ENCODE measurements around the gene USP25. TPM values are rescaled to one million over a fixed set of nuclear protein-coding genes. Genes with fewer than 3 reads are reported as not detected.

USP25 gene
- total RNA-seq, 1 experiment from 2014 or later: 33.6 TPM

DNA sequence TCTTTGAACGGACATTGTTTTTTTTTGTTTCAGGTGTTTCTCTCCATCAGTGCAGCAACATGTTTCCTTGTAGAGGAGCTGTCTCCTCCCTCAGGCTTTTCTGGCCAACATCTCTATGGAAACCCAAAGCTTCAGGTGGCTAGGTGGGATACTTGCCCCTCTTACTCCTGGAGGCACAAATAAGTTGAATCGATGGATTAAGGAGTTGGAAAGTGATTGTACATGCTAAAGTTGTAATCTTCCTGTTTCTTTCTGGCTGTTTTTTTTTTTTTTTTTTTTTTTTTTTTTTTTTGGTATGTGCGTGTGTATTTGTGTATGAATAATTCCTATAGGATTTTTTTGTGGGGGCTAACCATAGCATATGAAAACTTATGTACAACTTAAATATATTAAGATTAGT, 10.6 kb downstream of the USP25 start:
- ChIA-PET RAD21 (ENCODE audit: low non-redundant PET in 1 of 2, low total read pairs in 2 of 2, uncharacterized antibody in 2 of 2, unreplicated experiment in 2 of 2) (no interaction called here), POLR2A (no interaction called here), CTCF (no interaction called here)
- TF ChIP-seq RAD21 (IDR thresholded peaks at IDR 0.05; ENCODE audit: low read depth) (no peak), YY1 (IDR thresholded peaks at IDR 0.05; ENCODE audit: extremely low read depth, insufficient replicate concordance, low read depth, low read length) (no peak), SRF (IDR thresholded peaks at IDR 0.05; ENCODE audit: low read depth) (no peak)
- ATAC-seq (no peak), DNase-seq (ENCODE audit: low read depth, low spot score) (no peak)
- BruUV-seq (replicated peaks): no TSS peak
- Histone ChIP-seq H2AFZ (ENCODE audit: low read depth, low read length, poor library complexity, severe bottlenecking) (no peak overlapping the region), H3K9me3 (ENCODE audit: control insufficient read depth in 1 of 2, insufficient read depth in 1 of 2, low read depth in 1 of 2, low read length in 2 of 2) (no peaks in the 10 kb centered on the region), H3K4me2 (ENCODE audit: low read length) (no peak overlapping the region), H4K20me1 (ENCODE audit: insufficient read depth) (0 out of 2 replicates have a peak, but pooled peaks cover 4% of the 10 kb centered on the region), H3K4me3 (replicated peaks in 1 of 2; ENCODE audit: low read depth in 1 of 2, low read length in 2 of 2) (no peak overlapping the region), H3K79me2 (ENCODE audit: insufficient read depth, low read length) (peaks cover 98% of the 10 kb centered on the region), H3K4me1 (ENCODE audit: control insufficient read depth in 1 of 2, insufficient read depth in 2 of 2, low read length in 2 of 2) (peaks cover 0 to 3% of the 10 kb centered on the region in 2 experiments; a peak in 1 of 4 replicates), H3K9me2 (ENCODE audit: insufficient read depth) (no peaks in the 10 kb centered on the region), H3K27ac (ENCODE audit: low read depth, low read length) (no peak overlapping the region), H3K9ac (ENCODE audit: low read length) (no peak overlapping the region), H3K36me3 (ENCODE audit: control insufficient read depth in 1 of 2, insufficient read depth in 2 of 2, low read length in 2 of 2) (no peaks in the 10 kb centered on the region), H3K27me3 (ENCODE audit: insufficient read depth, low read length) (no peaks in the 10 kb centered on the region)
- intact Hi-C loops (cut with micrococcal nuclease): no loop called here

DNA sequence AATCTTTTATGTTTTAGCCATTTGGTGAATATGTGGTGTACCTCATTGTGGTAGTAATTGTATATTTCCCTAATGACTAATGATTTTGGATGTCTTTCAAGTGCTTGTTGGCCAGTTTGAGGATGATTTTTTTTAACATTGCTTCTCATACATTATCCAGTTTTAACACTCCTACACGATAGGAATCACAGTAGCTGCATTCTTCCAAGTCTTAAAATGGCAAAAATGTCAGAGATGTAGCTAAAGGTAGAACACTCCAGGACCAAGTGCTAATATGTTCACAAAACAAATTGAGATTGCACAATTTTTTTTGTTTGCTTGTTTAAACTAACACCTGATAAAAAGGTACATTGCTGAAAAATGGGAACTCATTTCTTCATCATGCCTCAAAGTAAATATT, 11.7 kb downstream of the USP25 start:
- intact Hi-C loops (cut with micrococcal nuclease): no loop called here
- no peak for DNase-seq (ENCODE audit: low read depth, low spot score)

More for the DNA sequence above, 11.7 kb downstream of the USP25 start:
- Histone ChIP-seq H3K9ac (ENCODE audit: low read length) (no peak overlapping the region), H3K36me3 (ENCODE audit: control insufficient read depth in 1 of 2, insufficient read depth in 2 of 2, low read length in 2 of 2) (no peaks in the 10 kb centered on the region), H3K79me2 (ENCODE audit: insufficient read depth, low read length) (peaks cover 97% of the 10 kb centered on the region), H3K9me3 (ENCODE audit: control insufficient read depth in 1 of 2, insufficient read depth in 1 of 2, low read depth in 1 of 2, low read length in 2 of 2) (no peaks in the 10 kb centered on the region), H3K4me2 (ENCODE audit: low read length) (no peak overlapping the region), H3K9me2 (ENCODE audit: insufficient read depth) (no peaks in the 10 kb centered on the region), H4K20me1 (ENCODE audit: insufficient read depth) (0 out of 2 replicates have a peak, but pooled peaks cover 4% of the 10 kb centered on the region), H3K4me3 (replicated peaks in 1 of 2; ENCODE audit: low read depth in 1 of 2, low read length in 2 of 2) (no peak overlapping the region), H3K4me1 (ENCODE audit: control insufficient read depth in 1 of 2, insufficient read depth in 2 of 2, low read length in 2 of 2) (no peaks in the 10 kb centered on the region), H3K27me3 (ENCODE audit: insufficient read depth, low read length) (no peaks in the 10 kb centered on the region), H2AFZ (ENCODE audit: low read depth, low read length, poor library complexity, severe bottlenecking) (no peak overlapping the region), H3K27ac (ENCODE audit: low read depth, low read length) (no peak overlapping the region)
- ChIA-PET RAD21 (ENCODE audit: low non-redundant PET in 1 of 2, low total read pairs in 2 of 2, uncharacterized antibody in 2 of 2, unreplicated experiment in 2 of 2) (no interaction called here), POLR2A (no interaction called here), CTCF (no interaction called here)
- no TSS peak for BruUV-seq (replicated peaks)
- TF ChIP-seq RAD21 (IDR thresholded peaks at IDR 0.05; ENCODE audit: low read depth) (no peak), ATF3 (IDR thresholded peaks at IDR 0.05) (no peak), MAX (IDR thresholded peaks at IDR 0.05) (no peak), CBX3 (IDR thresholded peaks at IDR 0.05; ENCODE audit: low read depth) (no peak), ZNF274 (IDR thresholded peaks at IDR 0.05; ENCODE audit: low read depth, low read length) (no peak), JUND (IDR thresholded peaks at IDR 0.05) (no peak), POLR2A (IDR thresholded peaks at IDR 0.05; ENCODE audit: borderline replicate concordance, extremely low read depth, insufficient read depth, insufficient read length) (no peak), SRF (IDR thresholded peaks at IDR 0.05; ENCODE audit: low read depth) (no peak), CEBPB (IDR thresholded peaks at IDR 0.05; ENCODE audit: low read depth) (no peak), POLR2AphosphoS5 (IDR thresholded peaks at IDR 0.05; ENCODE audit: low read depth, low read length) (no peak), YY1 (IDR thresholded peaks at IDR 0.05; ENCODE audit: extremely low read depth, insufficient replicate concordance, low read depth, low read length) (no peak), SIN3A (IDR thresholded peaks at IDR 0.05; ENCODE audit: low read depth) (no peak), SP1 (IDR thresholded peaks at IDR 0.05; ENCODE audit: low read depth) (no peak), ELF1 (IDR thresholded peaks at IDR 0.05; ENCODE audit: borderline replicate concordance, low read depth) (no peak)
- TF ChIP-seq, protein P1, sequence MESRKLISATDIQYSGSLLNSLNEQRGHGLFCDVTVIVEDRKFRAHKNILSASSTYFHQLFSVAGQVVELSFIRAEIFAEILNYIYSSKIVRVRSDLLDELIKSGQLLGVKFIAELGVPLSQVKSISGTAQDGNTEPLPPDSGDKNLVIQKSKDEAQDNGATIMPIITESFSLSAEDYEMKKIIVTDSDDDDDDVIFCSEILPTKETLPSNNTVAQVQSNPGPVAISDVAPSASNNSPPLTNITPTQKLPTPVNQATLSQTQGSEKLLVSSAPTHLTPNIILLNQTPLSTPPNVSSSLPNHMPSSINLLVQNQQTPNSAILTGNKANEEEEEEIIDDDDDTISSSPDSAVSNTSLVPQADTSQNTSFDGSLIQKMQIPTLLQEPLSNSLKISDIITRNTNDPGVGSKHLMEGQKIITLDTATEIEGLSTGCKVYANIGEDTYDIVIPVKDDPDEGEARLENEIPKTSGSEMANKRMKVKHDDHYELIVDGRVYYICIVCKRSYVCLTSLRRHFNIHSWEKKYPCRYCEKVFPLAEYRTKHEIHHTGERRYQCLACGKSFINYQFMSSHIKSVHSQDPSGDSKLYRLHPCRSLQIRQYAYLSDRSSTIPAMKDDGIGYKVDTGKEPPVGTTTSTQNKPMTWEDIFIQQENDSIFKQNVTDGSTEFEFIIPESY (IDR thresholded peaks at IDR 0.05; ENCODE audit: extremely low read depth, insufficient replicate concordance, low read length): no peak
- TF ChIP-seq, protein P2, sequence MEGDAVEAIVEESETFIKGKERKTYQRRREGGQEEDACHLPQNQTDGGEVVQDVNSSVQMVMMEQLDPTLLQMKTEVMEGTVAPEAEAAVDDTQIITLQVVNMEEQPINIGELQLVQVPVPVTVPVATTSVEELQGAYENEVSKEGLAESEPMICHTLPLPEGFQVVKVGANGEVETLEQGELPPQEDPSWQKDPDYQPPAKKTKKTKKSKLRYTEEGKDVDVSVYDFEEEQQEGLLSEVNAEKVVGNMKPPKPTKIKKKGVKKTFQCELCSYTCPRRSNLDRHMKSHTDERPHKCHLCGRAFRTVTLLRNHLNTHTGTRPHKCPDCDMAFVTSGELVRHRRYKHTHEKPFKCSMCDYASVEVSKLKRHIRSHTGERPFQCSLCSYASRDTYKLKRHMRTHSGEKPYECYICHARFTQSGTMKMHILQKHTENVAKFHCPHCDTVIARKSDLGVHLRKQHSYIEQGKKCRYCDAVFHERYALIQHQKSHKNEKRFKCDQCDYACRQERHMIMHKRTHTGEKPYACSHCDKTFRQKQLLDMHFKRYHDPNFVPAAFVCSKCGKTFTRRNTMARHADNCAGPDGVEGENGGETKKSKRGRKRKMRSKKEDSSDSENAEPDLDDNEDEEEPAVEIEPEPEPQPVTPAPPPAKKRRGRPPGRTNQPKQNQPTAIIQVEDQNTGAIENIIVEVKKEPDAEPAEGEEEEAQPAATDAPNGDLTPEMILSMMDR (IDR thresholded peaks at IDR 0.05 in 2 of 3, conservative IDR thresholded peaks at IDR 0.05 in 1 of 3; ENCODE audit: borderline replicate concordance in 1 of 3, insufficient read depth in 1 of 3, low read depth in 2 of 3, low read length in 2 of 3): no peak
- no peak for ATAC-seq
